Cardiac muscle cell (in vitro differentiated cells and primary cell): ENCODE results near the gene PRKCH. TPM values are rescaled to one million over a fixed set of nuclear protein-coding genes. Genes with fewer than 3 reads are reported as not detected.
A peak's percentile ranks its signal among the peaks of the same experiment; 100 is the strongest.

Experiments used
- DNase-seq, 2 donors: peaks; one replicate each; pipeline versions ENCODE4 v3.0.0 to v3.0.0-alpha.2; 2010 to 2017; ENCODE audit warnings: low read depth in 1 of 2, low spot score in 1 of 2
- H3K27ac ChIP-seq: fragments of 200-600 bp; sonication (generic); 2 replicates; pipeline ENCODE4 v1.5.1; 2016
- H3K27me3 ChIP-seq: fragments of 200-600 bp; sonication (generic); 2 replicates; pipeline ENCODE4 v1.6.0; 2016; ENCODE audit warnings: control low read depth
- H3K36me3 ChIP-seq: fragments of 200-600 bp; sonication (generic); 2 replicates; pipeline ENCODE4 v1.5.1; 2016; ENCODE audit warnings: control low read depth
- H3K4me1 ChIP-seq: fragments of 200-600 bp; sonication (generic); 2 replicates; pipeline ENCODE4 v1.8.1; 2017; ENCODE audit warnings: low read depth, mild to moderate bottlenecking, mixed run types
- H3K4me3 ChIP-seq: fragments of 200-600 bp; sonication (generic); 2 replicates; pipeline ENCODE4 v1.5.1; 2016; ENCODE audit warnings: mild to moderate bottlenecking
- H3K9me3 ChIP-seq: fragments of 200-600 bp; sonication (generic); 2 replicates; pipeline ENCODE4 v1.5.1; 2017; ENCODE audit warnings: low read depth, mild to moderate bottlenecking, control low read depth
- CTCF ChIP-seq: IDR thresholded peaks from 2 replicates; pipeline ENCODE4 v1.5.1; 2012; ENCODE audit warnings: low read depth, mild to moderate bottlenecking, low read length
- polyA plus RNA-seq: library from polyadenylated mRNA; unstranded; fragments of >200 nt; fragmentation: Nextera tagmentation; extraction: Ambion mirVana; gene quantifications from 2 replicates; pipeline ENCODE4 v1.2.1, GENCODE V29; 2016
- total RNA-seq: library from RNA; depleted of rRNA; stranded (reverse); fragments of >200 nt; gene quantifications from 2 replicates; pipeline ENCODE4 v1.2.3, GENCODE V29; 2016

The PRKCH gene
- total and polyA plus RNA-seq, 2 experiments from 2014 or later = 51.0 to 128 TPM

DNA sequence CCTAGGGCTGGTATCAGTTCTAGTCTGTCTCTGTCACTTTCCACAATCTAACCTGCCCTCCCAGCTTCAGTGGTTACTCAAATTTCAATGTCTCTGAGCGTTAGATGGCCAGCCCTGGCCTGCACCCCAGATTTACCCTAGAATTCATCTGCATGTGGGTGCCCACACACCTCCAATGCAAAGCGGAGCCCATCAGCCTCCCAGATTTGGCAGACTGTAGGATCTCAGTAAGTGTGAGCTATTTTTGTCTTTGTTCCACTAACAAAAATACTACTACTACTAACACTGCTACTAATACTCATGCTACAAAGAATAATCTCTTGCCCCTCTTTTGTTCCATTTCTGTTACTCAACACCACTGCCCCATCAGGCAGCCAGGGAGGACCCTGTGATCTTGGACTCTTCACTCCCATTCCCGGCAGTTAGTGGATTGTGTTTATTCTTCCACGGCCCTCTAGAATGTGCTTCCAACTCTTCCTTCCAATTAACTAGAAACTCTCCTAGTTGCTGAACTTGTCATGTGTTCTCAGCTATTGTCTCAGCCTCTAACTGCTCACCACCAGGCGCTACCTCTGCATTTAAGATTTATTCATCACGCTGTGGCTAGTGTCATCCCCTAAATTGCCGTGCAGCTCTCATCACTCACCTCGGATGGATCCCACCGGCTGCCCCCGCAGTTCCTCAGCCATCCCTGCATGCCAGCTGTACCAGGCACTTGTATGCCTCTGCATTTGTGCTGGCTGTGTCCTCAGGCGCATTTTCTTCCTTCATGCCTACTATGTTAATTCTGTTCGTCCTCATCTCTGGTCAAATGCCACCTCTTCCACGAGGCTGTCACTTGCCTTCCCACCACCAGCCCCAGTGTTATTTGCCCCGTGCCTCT is 223.3 kb downstream of the PRKCH start:
- Histone ChIP-seq H3K9me3 (no peaks in the 10 kb centered on the region), H3K4me3 (no peak overlapping the region), H3K36me3 (peaks cover 8% of the 10 kb centered on the region), H3K27ac (peak overlapping the region; percentile 37), H3K27me3 (no peaks in the 10 kb centered on the region), H3K4me1 (peaks cover 15% of the 10 kb centered on the region)
- no peak for DNase-seq
- no peak for TF ChIP-seq CTCF

GRCh38 chr14:61545726-61546455 is 224.5 kb downstream of the PRKCH start:
- peaks cover 15% of the 10 kb centered on the region for H3K4me1 ChIP-seq
- no peak overlapping the region for H3K4me3 ChIP-seq
- no peaks in the 10 kb centered on the region for H3K27me3 ChIP-seq
- no peaks in the 10 kb centered on the region for H3K9me3 ChIP-seq
- no peak for DNase-seq
- peaks cover 20% of the 10 kb centered on the region for H3K36me3 ChIP-seq
- peak overlapping the region; percentile 4 for H3K27ac ChIP-seq
- no peak for TF ChIP-seq CTCF

DNA sequence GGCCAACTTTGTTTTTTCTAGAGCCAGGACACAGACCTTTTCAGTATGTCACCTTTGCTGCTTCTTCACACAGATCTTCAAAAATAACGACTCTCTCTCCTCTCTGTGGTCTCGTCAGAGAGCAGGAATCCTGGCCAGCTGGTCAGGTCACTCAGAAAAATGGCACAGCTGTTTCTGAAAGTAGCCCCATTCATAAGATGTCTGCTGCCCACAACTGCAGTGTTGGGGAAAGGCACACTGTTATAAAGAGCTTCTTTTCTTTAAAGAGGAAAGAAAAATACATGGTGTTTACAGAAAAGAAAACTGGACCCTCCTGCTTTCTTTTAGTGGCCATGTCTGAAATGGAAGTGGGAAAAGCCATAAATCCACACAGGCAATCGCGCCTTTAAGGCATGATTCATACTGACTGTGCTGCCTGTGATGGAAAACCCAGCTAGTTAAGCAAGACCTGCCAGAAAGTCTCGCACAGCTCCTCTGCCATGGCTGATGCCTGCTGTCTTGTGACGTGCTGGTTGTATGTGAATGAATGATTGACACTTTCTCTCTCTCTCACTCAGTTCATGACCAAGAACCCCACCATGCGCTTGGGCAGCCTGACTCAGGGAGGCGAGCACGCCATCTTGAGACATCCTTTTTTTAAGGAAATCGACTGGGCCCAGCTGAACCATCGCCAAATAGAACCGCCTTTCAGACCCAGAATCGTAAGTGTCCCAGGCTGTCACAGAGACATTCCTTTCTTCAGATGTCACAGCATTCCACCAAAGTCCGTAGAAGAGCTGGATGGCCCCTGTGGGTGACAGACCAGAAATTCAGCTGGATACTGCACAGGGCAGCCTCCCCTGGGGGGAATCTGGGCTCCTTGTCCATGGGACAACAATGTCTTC is 226.0 kb downstream of the PRKCH start:
- TF ChIP-seq CTCF = no peak
- Histone ChIP-seq H3K9me3 (no peaks in the 10 kb centered on the region), H3K27me3 (no peaks in the 10 kb centered on the region), H3K4me3 (no peak overlapping the region), H3K27ac (no peak overlapping the region), H3K4me1 (peaks cover 15% of the 10 kb centered on the region), H3K36me3 (peaks cover 22% of the 10 kb centered on the region)
- peak in 1 of 2 donors; percentile 88 for DNase-seq

DNA sequence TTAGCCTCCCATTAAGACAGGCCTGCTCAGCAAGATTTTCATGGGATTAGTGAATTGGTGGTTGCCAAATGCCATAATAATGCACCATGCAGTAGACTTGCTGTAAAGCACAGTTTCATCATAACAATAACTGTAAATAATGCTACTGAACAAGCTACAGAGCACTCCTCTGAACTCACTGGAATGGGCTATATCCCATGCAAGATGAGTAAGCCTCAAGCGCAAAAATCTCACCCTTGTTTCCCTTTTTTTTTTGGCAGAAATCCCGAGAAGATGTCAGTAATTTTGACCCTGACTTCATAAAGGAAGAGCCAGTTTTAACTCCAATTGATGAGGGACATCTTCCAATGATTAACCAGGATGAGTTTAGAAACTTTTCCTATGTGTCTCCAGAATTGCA is 228.0 kb downstream of the PRKCH start:
- TF ChIP-seq CTCF = no peak

GRCh38 chr14:61551384-61551783 is 230.0 kb downstream of the PRKCH start:
- no peaks in the 10 kb centered on the region for H3K9me3 ChIP-seq
- no peak overlapping the region for H3K27ac ChIP-seq
- no peak for DNase-seq
- H3K4me3 ChIP-seq = no peak overlapping the region
- H3K4me1 ChIP-seq = peaks cover under 1% of the 10 kb centered on the region
- TF ChIP-seq CTCF = no peak
- no peaks in the 10 kb centered on the region for H3K27me3 ChIP-seq
- peaks cover 22% of the 10 kb centered on the region for H3K36me3 ChIP-seq

More for the DNA sequence above, 228.0 kb downstream of the PRKCH start:
- Histone ChIP-seq H3K27me3 (no peaks in the 10 kb centered on the region), H3K27ac (no peak overlapping the region), H3K9me3 (no peaks in the 10 kb centered on the region), H3K4me3 (no peak overlapping the region), H3K4me1 (peaks cover 11% of the 10 kb centered on the region), H3K36me3 (peaks cover 22% of the 10 kb centered on the region)
- peak in 1 of 2 donors; percentile 71 for DNase-seq
